ENCODE results near the gene CDH23.

The CDH23 gene

DNA sequence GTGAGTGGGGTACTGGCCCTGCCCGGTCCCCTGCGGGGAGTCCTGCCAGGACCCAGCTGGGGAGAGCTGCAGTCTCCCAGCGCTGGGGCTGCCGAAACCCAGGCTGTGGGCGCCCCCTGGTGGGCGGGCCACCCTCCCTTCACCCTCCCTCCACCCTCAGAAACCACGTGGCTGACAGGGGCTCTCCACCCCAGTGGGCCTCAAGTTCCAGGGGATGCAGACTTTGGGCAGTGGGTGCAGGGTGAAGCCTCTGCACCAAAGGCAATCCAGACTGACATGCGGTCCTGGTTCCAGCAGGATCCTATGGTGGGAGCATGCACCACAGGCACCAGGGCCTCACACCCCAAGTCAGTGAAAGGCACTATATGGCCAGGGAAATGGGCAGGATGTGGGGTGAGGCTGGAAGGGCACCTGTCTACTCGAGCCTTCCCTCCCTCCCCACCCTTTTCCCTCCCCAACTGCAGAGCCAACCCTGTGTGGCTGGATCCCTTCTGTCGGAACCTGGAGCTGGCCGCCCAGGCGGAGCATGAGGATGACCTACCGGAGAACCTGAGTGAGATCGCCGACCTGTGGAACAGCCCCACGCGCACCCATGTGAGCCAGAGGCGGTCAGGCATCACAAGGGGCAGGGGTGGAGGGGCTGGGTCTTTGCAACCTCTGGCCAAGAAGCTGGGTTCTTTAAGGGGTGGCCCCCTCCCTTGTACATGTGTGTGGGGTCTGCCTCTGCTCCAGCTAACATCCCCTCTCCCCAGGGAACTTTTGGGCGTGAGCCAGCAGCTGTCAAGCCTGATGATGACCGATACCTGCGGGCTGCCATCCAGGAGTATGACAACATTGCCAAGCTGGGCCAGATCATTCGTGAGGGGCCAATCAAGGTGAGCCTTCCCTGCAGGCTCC, 415.5 kb downstream of the CDH23 start:
- DNase-seq: peak; percentile 73

DNA sequence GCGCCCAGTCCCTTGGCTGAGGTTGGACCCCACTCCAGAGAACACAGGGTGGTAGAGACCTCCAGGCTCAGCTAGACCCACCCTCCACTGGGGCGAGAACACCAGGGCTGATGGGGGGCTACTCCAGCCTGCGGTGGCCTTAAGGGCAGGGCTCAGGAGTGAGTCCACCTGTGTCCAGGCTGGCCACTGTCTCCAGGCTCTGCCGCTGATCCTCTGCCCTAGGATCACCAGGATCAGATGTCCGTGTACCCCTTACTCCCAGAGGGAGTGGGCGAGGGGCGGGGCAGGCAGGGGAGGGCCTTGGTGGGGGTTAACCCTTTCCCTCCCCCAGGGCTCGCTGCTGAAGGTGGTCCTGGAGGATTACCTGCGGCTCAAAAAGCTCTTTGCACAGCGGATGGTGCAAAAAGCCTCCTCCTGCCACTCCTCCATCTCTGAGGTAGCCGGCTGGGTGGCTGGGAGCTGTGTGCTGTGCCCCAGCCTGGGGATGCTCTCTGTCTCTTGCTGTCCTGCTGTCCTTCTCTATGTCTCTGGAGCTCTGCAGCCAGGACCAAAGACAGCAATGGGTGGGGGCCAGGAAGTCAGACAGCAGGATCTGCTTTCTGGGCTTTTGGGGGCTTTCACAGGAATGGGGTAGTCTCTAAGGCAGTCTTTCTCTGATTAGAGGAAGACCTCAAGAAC, 416.3 kb downstream of the CDH23 start:
- no peak for DNase-seq

DNA sequence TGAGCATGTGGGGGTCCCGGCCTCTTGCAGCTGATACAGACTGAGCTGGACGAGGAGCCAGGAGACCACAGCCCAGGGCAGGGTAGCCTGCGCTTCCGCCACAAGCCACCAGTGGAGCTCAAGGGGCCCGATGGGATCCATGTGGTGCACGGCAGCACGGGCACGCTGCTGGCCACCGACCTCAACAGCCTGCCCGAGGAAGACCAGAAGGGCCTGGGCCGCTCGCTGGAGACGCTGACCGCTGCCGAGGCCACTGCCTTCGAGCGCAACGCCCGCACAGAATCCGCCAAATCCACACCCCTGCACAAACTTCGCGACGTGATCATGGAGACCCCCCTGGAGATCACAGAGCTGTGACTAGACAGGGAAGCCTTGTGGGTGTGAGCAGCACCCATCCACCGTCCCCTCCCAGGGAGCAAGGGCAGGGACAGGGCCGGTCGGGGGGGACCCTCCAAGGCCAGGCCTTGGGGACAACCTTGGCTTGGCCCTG, 418.2 kb downstream of the CDH23 start:
- DNase-seq: no peak

DNA sequence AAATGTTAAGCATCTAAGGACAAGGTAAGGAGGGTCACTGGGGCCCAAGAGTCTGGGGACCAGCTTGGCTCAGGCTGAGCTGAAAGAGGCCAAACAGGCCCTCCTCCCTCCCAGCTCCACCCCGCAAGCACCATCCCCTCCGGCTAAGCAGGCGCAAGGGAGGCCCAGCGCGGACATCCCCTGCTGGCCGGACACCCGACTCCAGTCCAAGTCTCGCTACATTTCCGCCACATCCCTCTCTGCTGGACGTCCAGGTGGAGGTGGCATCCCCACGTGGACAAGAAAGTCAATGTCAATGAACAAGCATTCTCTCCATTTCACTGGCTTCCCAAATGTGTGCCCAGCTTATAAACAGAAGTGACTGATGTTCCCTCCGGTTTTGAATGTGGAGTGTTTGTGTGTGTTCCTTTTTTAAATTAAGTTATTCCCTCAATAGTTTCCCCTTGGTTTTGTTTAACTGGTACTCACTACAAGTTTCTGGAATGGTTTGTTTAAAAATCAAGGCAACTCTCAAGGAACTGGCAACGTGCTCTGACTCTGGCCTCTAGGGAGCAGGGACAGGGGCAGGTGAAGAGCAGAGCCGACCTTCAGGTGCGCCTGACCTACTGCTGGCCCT, 418.9 kb downstream of the CDH23 start:
- DNase-seq: no peak

DNA sequence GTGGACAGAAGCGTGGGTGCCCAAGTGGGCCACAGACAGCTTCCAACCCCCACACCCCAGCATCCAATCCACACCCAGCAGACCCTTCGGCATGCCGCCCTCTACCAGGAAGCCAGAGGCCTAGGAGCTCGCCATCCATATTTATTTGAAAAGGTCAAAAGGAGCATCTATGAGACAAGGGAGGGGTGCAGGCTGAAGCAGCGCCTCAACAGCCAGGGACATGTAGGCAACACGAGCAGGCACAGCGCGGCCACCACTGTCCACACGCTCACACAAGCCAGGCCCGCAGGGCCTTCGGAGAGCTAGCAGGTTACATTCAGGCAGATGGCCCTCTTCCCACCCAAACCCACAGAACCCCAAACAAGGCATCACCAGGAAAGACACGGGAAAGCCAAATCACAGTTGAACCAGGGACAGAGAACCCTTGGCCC, 419.7 kb downstream of the CDH23 start:
- DNase-seq: no peak

DNA sequence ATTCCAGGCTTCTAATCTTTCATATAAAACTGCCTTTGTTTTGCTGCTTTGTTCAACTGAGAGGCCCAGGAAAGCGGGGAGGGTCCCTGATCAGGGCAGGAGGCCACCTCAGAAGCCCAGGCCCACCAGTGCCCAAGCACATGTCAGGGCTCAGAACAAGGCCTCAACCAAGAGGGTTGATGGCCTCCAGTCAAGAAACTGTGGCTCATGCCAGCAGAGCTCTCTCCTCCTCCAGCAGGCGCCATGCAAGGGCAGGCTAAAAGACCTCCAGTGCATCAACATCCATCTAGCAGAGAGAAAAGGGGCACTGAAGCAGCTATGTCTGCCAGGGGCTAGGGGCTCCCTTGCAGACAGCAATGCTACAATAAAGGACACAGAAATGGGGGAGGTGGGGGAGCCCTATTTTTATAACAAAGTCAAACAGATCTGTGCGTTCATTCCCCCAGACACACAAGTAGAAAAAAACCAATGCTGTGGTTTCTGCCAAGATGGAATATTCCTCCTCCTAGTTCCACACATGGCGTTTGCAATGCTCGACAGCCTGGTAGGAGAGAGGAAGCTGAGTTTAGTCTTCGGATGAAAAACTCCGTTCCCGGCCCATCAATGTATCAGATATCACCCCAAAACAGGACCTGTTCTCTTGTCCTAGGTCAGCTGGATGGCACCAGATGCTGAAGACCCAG, 420.4 kb downstream of the CDH23 start:
- DNase-seq: no peak

DNA sequence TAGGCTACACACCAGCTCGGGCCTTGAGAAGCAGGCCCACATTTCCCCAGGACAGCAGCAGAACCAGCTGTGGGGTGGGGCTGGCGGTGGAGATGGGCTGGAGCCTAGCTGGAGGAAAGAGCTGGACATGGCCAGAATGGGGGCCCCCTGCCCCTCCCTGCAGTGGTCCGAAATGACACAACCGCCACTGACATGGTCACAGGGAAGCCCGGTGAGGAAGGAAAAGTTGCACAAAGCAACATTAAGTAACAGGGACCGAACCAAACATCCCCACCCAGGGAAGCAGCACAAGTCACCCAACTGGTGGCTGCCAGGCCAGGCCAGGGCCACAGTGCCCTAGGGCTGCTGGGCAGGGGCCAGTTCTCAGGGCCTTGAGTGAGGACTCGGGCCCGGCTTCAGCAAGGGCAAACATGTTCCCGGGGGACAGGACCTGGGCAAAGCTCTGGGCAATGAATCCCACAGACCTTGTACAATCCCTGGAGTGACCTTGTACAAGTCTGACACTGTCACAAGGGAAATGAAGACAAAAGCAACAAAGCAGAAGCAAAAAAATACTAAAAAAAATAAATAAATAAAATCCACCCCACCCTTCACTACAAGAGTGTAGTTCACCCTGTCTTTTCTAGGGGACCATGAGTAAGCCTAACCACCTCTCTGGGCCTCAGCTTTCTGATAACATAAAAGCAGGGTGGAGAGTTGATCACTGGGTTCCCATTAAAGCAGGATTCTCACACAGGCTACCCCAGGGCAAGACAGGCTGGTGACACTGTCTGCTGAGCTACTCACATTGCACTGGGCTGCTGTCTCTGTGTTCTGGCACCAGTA, 421.3 kb downstream of the CDH23 start:
- DNase-seq: peak; percentile 54

DNA sequence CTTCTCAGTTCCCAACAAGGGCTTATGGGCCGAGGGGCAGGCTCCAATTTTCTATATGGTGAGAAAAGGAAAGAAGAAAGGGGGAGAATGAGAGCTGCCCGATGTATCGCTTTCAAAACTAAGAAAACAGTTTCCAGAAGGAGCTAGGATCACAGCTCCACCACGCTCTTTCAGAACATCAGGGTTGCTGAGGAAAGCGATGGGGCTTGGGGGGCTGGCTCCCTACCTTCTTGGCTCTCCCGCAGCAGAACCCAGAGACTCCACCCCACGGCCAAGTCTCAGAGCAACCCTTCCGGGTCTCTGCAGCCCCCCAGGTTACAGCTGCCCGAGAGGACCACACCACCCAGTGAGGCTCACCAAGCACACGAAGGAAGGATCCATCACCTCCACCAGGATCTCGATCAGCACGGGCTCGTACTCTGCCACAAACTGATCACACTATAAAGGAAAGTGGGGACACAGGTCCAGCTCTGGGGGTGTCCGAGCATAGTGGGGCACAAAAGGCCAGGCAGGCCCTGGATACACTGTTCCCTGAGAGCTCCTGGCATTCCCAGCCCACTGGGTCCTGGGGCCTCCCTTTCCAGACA, 422.0 kb downstream of the CDH23 start:
- DNase-seq: no peak

DNA sequence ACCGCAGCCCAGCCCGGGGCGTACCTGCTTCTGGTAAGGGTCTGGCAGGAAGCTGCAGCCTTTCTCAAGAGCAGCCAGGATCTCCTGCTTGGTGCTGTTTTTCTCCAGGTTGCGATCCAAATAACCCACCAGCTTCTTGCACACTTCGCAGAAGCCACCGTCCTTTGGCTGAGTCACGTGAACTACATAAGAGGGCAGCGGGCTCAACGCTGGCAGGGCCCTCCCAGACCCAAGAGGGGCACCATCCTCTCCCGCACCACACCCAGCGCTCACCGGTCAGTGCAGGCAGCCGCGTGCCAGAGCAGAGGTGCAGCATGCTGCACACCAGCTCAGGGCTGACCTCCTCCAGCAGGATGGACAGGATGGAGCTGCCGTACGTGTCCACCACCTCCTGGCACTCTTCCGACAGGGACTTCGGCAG, 422.7 kb downstream of the CDH23 start:
- no peak for DNase-seq

DNA sequence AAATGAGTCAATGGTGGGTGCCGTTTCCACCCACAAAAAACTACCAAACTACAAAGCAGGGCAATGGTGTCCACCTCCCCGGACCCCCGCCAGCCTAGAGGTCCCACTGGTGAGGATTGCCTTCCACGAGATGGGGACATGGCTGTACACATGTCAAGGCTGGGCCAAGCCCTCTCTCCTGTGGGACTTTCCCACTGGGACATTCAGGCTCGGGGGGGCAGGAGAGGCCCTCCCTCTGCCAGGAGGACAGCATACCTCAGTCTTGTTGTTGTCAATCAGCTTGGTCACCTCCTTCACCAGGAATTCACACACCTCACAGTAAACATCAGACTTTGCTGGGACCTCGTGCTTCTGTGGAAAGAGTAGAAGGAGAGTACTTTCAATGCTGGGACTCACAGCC, 423.3 kb downstream of the CDH23 start:
- no peak for DNase-seq

DNA sequence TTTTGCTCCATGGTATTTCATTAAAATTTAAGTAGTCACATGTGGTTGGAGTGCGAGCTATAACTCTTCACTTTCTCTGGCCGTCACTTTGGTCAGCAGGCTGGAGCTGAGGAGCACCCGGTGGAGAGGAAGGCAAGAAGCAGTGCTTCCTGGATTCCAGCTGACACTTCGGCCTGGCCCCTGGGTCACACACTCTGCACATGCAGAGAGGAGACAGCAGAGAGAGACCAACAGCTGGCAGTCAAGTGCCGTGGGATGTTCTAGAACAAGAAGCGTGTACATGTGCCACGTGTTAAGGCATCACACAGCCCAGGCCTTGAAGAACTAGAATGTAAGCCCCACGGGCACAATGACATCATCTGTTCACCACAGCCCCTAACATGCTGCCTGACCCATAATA, 424.2 kb downstream of the CDH23 start:
- DNase-seq: no peak

DNA sequence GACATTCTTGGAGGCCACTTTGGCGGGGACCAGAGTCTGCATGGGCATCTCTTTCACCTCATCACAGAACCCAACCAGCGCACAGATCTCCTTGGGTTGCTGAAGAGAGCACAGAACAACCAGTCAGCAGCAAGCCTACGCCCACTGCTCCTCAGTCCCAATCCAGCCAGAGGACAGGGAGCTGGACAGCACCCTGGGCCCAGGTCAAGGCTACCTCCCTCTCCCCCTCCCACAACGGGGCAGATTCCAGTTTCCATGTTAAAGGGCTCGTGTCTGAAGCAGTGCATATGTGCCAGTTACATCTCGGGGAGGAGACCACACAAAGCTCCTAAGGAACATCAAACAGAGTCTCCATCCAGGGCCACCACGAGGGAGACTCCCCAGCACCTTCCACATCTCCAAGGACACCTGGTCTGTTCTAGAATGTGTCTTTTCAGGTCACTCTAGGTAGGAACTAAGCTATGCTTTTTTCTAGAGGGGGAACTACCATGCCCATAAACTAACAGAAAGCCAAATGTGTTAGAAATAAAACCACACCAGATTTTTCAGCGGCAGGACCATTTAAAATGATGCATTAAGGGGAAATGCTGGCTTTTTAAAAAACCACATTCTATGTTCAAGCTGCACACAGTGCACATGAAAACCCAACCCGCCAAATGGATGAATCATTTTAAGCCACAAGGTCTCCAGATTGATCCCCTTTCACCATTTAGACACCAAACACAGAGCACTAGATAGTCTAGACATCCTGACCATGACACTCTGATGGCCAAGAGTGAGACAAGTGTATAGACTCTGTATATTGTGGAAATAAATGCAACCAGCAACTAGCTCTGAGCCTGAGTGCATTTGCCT, 425.4 kb downstream of the CDH23 start:
- no peak for DNase-seq

DNA sequence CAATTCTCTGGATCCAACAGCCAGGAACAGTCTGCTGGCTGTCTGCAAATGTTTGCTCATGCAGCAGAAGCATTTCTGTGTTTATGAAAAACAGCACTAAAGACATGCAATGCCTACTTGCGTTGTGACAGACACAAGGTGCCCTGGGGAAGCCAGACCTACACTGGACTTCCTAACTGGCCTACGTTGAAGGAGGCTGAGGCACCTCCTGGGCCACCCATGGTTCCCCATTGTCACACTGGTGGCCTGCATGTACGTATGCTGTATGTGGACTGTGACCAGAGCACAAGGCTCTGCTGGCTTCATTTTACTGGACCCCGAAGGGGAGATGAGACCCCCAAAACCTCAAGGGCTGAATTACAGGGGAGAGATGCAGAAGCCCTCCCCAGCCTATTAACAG, 426.6 kb downstream of the CDH23 start:
- DNase-seq: no peak

DNA sequence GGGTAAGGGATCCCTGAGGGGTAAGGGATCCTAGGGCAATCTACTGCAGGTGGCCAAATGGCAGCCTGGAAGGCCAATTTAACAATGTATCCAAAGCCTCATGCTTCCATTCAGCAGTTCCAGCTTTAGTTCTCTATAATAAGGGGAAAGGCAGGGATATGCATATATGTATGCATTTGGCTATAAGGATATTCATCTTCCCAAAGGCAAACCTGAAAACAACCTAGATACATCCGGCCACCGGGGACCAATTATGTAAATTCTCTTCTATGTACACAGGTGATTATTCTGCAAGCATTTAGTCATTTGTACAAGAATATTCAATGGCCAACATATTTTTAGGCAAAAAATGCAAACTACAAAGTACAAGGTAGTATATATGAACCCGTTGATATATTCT, 427.6 kb downstream of the CDH23 start:
- no peak for DNase-seq

DNA sequence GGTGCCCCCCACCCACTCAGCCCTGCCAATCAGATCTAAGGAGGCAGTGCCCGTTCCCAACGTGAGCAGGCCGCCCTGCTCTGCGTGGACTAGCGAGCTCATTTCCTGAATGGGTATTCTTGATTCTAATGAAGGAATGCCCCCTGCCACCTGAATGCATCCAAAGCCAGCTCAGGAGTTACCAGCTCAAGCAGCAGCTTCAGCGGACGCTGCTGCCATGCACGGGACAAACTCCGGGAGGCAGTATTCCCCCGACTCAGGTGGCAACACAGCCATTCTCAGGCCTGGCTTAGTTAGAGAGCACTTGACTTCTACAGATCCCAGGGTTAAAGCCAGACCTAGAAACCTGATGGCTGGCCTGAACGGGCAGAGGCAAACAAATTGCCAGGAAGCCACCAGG, 428.5 kb downstream of the CDH23 start:
- no peak for DNase-seq

DNA sequence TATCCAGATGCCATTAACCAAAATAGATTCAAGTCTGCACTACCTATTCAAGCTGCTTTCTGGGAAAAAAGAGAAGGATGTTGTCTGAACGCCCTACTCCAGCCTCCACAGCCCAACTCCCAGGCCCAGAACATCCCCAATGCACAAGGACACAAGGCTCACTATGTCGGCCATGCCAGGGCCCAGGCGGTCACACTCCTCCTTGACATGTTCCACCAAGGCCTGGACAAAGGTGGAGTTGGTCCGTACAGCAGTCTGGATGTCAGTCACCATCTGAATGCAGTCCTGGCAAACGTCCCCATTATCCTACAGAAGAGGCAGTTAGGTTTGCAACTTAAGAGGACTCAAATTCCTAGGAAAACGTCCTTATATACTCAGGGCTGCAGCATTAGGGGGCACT, 431.1 kb downstream of the CDH23 start:
- DNase-seq: no peak

DNA sequence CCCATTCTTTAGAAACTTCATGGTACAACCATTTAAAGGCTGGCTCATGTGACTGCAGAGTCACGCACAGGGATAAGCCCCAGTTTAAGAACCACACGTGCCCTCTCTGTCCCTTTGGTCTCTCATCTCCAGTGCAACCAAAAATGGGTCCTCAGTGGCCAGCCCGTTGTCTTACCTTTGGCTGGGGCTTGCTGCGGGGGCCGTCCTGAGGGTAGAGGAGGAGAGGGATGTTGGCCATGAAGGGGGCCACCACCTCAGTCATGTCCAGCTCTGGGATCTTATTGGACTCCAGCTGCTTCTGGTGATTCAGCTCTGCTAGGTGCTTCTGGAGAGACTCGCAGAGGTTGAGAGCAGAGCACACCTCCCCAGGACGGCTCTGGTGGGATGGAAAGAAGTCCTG, 432.0 kb downstream of the CDH23 start:
- DNase-seq: no peak

DNA sequence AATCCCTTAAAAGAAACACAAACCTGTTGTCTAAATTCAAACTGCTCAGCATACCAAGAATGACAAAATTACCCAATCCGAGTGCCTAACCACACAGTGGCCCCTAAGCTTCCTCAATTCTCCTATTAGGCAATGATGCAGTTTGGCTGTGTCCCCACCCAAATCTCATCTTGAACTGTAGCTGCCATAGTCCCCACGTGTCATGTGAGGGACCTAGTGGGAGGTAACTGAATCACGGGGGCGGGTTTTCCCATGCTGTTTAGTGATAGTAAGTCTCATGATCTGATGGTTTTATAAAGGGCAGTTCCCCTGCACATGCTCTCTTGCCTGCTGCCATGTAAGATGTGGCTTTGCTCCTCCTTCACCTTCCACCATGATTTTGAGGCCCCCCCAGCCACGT, 432.5 kb downstream of the CDH23 start:
- peak; percentile 78 for DNase-seq

DNA sequence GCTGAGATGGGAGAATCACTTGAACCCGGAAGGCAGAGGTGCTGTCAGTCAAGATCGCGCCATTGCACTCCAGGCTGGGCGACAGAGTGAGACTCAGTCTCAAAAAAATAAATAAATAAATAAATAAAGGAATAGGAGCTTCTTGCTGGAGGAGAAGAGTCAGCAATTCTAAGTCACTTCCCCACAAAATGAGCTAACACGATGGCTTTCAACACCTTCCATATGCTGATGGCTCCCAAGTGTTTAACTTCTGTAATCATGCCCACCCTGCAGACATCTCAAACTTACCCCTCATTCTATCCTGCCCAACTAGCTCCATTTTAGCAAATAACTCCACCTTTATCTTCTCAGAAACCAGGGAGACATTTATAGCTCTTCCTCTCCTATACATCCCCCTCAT, 433.2 kb downstream of the CDH23 start:
- no peak for DNase-seq

DNA sequence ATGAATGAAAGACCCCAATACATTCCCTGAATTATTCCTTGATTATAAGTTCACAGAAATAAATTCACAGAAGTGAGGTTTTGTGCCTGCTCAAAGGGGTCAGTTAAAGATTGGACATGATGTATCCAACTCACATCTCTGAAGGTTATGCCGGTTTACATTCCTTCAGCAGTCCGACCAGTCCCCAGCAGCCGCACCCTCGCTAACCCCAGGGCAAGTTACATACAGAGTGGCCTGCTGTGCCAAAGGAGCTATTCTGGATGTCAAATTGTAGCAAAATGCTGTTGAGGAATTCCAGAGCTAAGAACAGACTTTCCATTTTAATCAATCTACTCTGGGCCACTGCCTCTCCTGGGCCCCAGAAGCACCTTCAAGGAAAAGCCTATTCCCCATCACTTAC, 434.0 kb downstream of the CDH23 start:
- no peak for DNase-seq

Data from CD4-positive, alpha-beta T cell treated with Interferon gamma for 1 hour (primary cell).